Astrocyte (in vitro differentiated cells and primary cell): Measurements from ENCODE around the gene TRHDE. TPM values are rescaled to one million over a fixed set of nuclear protein-coding genes. Genes with fewer than 3 reads are reported as not detected.

Experiments used
- DNase-seq: peaks from one replicate; pipeline ENCODE4 v3.0.0-alpha.2; 2010; ENCODE audit warnings: low read depth
- FAIRE-seq: peaks from 2 replicates; lab custom pipeline; 2011; peaks lifted over from hg19 to GRCh38; lab: Jason Lieb, UNC
- H2AFZ ChIP-seq: 2 replicates; pipeline ENCODE4 v1.6.0; 2012; ENCODE audit warnings: low read depth, low read length, inconsistent platforms
- H3K27ac ChIP-seq: 2 replicates; pipeline ENCODE4 v1.5.1; 2011; ENCODE audit warnings: low read depth, low read length, inconsistent platforms
- H3K27me3 ChIP-seq: 2 replicates; pipeline ENCODE4 v1.6.0; 2011; ENCODE audit warnings: low read length, inconsistent platforms; ENCODE audit not compliant: insufficient read depth
- H3K36me3 ChIP-seq: 2 replicates; pipeline ENCODE4 v1.5.1; 2011; ENCODE audit warnings: low read length, inconsistent platforms; ENCODE audit not compliant: insufficient read depth
- H3K4me1 ChIP-seq: 2 replicates; pipeline ENCODE4 v1.5.1; 2011; ENCODE audit warnings: low read length, inconsistent platforms; ENCODE audit not compliant: insufficient read depth
- H3K4me2 ChIP-seq: 2 replicates; pipeline ENCODE4 v1.6.0; 2012; ENCODE audit warnings: low read length, inconsistent platforms
- H3K4me3 ChIP-seq: 2 replicates; pipeline ENCODE4 v1.5.1; 2011; ENCODE audit warnings: low read depth, mild to moderate bottlenecking, low read length, inconsistent platforms; ENCODE audit not compliant: insufficient read depth
- H3K79me2 ChIP-seq: 2 replicates; pipeline ENCODE4 v1.6.0; 2012; ENCODE audit warnings: mild to moderate bottlenecking, low read length, inconsistent platforms; ENCODE audit not compliant: insufficient read depth
- H3K9ac ChIP-seq: 2 replicates; pipeline ENCODE4 v1.6.0; 2012; ENCODE audit warnings: mild to moderate bottlenecking, low read length, inconsistent platforms
- H3K9me3 ChIP-seq: 2 replicates; pipeline ENCODE4 v1.5.1; 2012; ENCODE audit warnings: low read depth, mild to moderate bottlenecking, low read length, inconsistent platforms; ENCODE audit not compliant: insufficient read depth
- H4K20me1 ChIP-seq: 2 replicates; pipeline ENCODE4 v1.6.0; 2012; ENCODE audit warnings: low read length, inconsistent platforms; ENCODE audit not compliant: insufficient read depth
- H3K27ac Mint-ChIP-seq: one replicate; pipeline ENCODE4 v1.8.0; 2021; ENCODE audit warnings: mild to moderate bottlenecking, mixed read lengths; ENCODE audit not compliant: unreplicated experiment
- H3K27me3 Mint-ChIP-seq: one replicate; pipeline ENCODE4 v1.8.0; 2021; ENCODE audit warnings: low read depth, mixed read lengths; ENCODE audit not compliant: unreplicated experiment
- H3K36me3 Mint-ChIP-seq: one replicate; pipeline ENCODE4 v1.8.0; 2021; ENCODE audit warnings: low read depth, mixed read lengths; ENCODE audit not compliant: unreplicated experiment
- H3K4me1 Mint-ChIP-seq: one replicate; pipeline ENCODE4 v1.8.0; 2021; ENCODE audit warnings: low read depth, mixed read lengths; ENCODE audit not compliant: unreplicated experiment
- H3K4me3 Mint-ChIP-seq: one replicate; pipeline ENCODE4 v1.8.0; 2021; ENCODE audit warnings: mild to moderate bottlenecking, moderate library complexity, mixed read lengths; ENCODE audit not compliant: unreplicated experiment
- H3K9me3 Mint-ChIP-seq: one replicate; pipeline ENCODE4 v1.8.0; 2021; ENCODE audit warnings: mild to moderate bottlenecking, mixed read lengths; ENCODE audit not compliant: unreplicated experiment
- EZH2 ChIP-seq: IDR thresholded peaks from 2 replicates; pipeline ENCODE4 v1.6.1; 2012; ENCODE audit warnings: mild to moderate bottlenecking, low read length, inconsistent platforms; ENCODE audit not compliant: insufficient read depth
- total RNA-seq: library from RNA; stranded (reverse); gene quantifications from 2 replicates; pipeline ENCODE4 v1.2.1, GENCODE V29; 2021
- TF ChIP-seq, protein P1 (sequence below): IDR thresholded peaks from 2 replicates; pipeline ENCODE4 v1.5.1; 2011; ENCODE audit warnings: low read depth, mild to moderate bottlenecking, inconsistent platforms, low read length, moderate library complexity; ENCODE audit not compliant: insufficient read depth

The TRHDE gene
- total RNA-seq, 1 donor from 2014 or later, result 1.4 TPM

DNA sequence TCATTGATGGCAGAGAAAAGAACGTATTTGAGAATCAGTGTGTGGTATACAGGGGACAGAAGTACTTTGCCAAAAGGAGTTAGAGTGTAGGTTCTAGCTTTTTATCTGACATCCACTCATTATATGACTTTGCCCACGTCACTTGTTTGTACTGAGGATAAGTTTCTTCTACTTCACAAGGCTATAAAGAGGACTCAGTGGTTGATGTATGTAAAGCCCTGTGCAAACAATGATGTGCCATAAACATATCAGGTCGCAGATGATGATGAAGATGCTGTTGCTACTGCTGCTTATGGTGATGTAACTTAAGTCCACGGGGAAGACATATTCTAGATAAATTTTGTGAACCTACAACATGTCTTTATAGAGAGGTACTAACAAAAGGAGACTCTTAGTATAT lies 66.3 kb downstream of the TRHDE start:
- no peak overlapping the region for H3K27ac Mint-ChIP-seq
- TF ChIP-seq, protein P1, sequence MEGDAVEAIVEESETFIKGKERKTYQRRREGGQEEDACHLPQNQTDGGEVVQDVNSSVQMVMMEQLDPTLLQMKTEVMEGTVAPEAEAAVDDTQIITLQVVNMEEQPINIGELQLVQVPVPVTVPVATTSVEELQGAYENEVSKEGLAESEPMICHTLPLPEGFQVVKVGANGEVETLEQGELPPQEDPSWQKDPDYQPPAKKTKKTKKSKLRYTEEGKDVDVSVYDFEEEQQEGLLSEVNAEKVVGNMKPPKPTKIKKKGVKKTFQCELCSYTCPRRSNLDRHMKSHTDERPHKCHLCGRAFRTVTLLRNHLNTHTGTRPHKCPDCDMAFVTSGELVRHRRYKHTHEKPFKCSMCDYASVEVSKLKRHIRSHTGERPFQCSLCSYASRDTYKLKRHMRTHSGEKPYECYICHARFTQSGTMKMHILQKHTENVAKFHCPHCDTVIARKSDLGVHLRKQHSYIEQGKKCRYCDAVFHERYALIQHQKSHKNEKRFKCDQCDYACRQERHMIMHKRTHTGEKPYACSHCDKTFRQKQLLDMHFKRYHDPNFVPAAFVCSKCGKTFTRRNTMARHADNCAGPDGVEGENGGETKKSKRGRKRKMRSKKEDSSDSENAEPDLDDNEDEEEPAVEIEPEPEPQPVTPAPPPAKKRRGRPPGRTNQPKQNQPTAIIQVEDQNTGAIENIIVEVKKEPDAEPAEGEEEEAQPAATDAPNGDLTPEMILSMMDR, result no peak
- no peak for TF ChIP-seq EZH2
- no peaks in the 10 kb centered on the region for H3K27me3 ChIP-seq
- no peak for FAIRE-seq
- no peaks in the 10 kb centered on the region for H3K9me3 Mint-ChIP-seq
- H3K4me1 Mint-ChIP-seq, result no peaks in the 10 kb centered on the region
- H3K4me3 ChIP-seq, result no peak overlapping the region
- H3K4me1 ChIP-seq, result no peaks in the 10 kb centered on the region
- no peaks in the 10 kb centered on the region for H3K27me3 Mint-ChIP-seq
- H4K20me1 ChIP-seq, result no peaks in the 10 kb centered on the region
- no peak overlapping the region for H2AFZ ChIP-seq
- no peak overlapping the region for H3K27ac ChIP-seq
- H3K4me2 ChIP-seq, result no peak overlapping the region
- no peaks in the 10 kb centered on the region for H3K79me2 ChIP-seq
- H3K36me3 ChIP-seq, result no peaks in the 10 kb centered on the region
- no peaks in the 10 kb centered on the region for H3K9me3 ChIP-seq
- no peak overlapping the region for H3K9ac ChIP-seq
- no peak for DNase-seq
- H3K36me3 Mint-ChIP-seq, result no peaks in the 10 kb centered on the region
- no peak overlapping the region for H3K4me3 Mint-ChIP-seq

DNA sequence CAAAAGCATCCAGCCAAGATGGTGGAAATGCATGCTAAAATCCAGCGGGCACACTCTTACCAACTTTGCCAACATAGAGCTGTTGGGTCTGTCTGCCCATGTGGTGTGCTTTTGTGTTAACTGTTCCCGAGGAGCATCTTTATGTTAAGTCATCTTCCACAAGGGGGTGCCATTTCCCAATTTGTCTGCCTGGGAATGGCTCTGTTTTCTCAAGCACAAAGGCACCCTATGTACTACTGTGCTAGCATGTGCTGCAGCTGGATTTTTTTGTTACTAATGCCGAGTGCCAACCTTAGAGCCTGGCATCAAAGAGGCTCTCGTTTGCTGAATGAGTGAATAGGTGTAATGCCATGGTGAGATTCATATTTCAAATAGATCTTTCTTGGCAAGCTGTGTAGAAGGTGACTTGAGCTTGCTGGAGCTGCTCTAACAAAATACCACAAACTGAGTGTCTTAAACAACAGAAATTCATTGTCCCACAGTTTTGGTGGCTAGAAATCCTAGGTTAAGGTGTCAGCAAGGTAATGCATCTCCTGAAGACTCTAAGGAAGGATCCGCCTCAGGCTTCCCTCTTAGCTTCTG lies 74.3 kb downstream of the TRHDE start:
- no peaks in the 10 kb centered on the region for H3K36me3 ChIP-seq
- peak; percentile 61 for DNase-seq
- Mint-ChIP-seq H3K4me3 (no peak overlapping the region), H3K4me1 (no peaks in the 10 kb centered on the region), H3K36me3 (no peaks in the 10 kb centered on the region), H3K27me3 (no peaks in the 10 kb centered on the region), H3K27ac (no peak overlapping the region), H3K9me3 (no peaks in the 10 kb centered on the region)
- FAIRE-seq, result no peak
- no peak overlapping the region for H3K9ac ChIP-seq
- H2AFZ ChIP-seq, result no peak overlapping the region
- H4K20me1 ChIP-seq, result no peaks in the 10 kb centered on the region
- no peaks in the 10 kb centered on the region for H3K4me1 ChIP-seq
- TF ChIP-seq, protein P1, result peak; percentile 59
- TF ChIP-seq EZH2, result no peak
- no peak overlapping the region for H3K4me2 ChIP-seq
- H3K4me3 ChIP-seq, result no peak overlapping the region
- H3K27me3 ChIP-seq, result no peaks in the 10 kb centered on the region
- H3K79me2 ChIP-seq, result no peaks in the 10 kb centered on the region
- no peak overlapping the region for H3K27ac ChIP-seq
- no peaks in the 10 kb centered on the region for H3K9me3 ChIP-seq

DNA sequence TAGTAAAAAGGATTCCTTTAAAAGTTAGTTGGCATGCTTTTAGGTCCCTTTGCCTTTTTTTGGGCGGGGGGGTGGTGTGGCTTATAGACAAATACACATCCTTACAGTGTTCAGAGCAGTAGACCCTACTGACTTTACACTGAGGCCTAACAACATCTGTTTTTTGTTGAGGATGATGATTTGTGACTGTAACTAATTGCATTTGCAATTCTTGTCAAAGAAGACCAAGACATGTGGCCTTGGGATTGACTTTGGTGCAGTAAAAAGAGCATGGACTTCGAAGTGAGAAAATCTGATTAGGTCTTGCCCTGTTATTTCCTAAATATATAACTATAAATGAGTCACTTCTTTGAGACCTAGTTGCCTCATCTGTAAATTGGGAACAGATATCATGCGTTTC lies 77.3 kb downstream of the TRHDE start:
- Mint-ChIP-seq H3K4me1 (no peaks in the 10 kb centered on the region), H3K27me3 (no peaks in the 10 kb centered on the region), H3K27ac (no peak overlapping the region), H3K36me3 (no peaks in the 10 kb centered on the region), H3K9me3 (no peaks in the 10 kb centered on the region), H3K4me3 (no peak overlapping the region)
- no peaks in the 10 kb centered on the region for H3K27me3 ChIP-seq
- H3K79me2 ChIP-seq, result no peaks in the 10 kb centered on the region
- H2AFZ ChIP-seq, result no peak overlapping the region
- H3K36me3 ChIP-seq, result no peaks in the 10 kb centered on the region
- H3K4me1 ChIP-seq, result no peaks in the 10 kb centered on the region
- DNase-seq (no peak), FAIRE-seq (no peak)
- H3K27ac ChIP-seq, result no peak overlapping the region
- no peak overlapping the region for H3K4me3 ChIP-seq
- TF ChIP-seq, protein P1, result no peak
- no peak for TF ChIP-seq EZH2
- H4K20me1 ChIP-seq, result no peaks in the 10 kb centered on the region
- H3K9ac ChIP-seq, result no peak overlapping the region
- no peak overlapping the region for H3K4me2 ChIP-seq
- no peaks in the 10 kb centered on the region for H3K9me3 ChIP-seq
